Measurements from ENCODE around the gene F7. TPM values are rescaled to one million over a fixed set of nuclear protein-coding genes. Genes with fewer than 3 reads are reported as not detected.

Gene F7
- total RNA-seq, 1 donor from 2014 or later, result 0.85 TPM

- TF ChIP-seq CTCF (IDR thresholded peaks at IDR 0.05), result no peak
- no peak overlapping the region for H3K27ac ChIP-seq
- no peaks in the 10 kb centered on the region for H3K4me1 ChIP-seq
- DNase-seq (ENCODE audit: low spot score in 2 of 2), result no peak
- no peaks in the 10 kb centered on the region for H3K27me3 ChIP-seq
- H3K4me3 ChIP-seq, result no peak overlapping the region
- no peaks in the 10 kb centered on the region for H3K9me3 ChIP-seq
- peaks cover 2 to 5% of the 10 kb centered on the region in 2 donors for H3K36me3 ChIP-seq
- intact Hi-C loops (cut with DNase I), result no loop called here
Measured at GRCh38 chr13:113082198-113083021, 23.2 kb upstream of the F7 start.

- no peaks in the 10 kb centered on the region for H3K27me3 ChIP-seq
- intact Hi-C loops (cut with DNase I), result no loop called here
- no peaks in the 10 kb centered on the region for H3K9me3 ChIP-seq
- no peak for DNase-seq (ENCODE audit: low spot score in 2 of 2)
- H3K36me3 ChIP-seq, result peaks cover 6 to 8% of the 10 kb centered on the region in 2 donors
- no peak overlapping the region for H3K27ac ChIP-seq
- no peak for TF ChIP-seq CTCF (IDR thresholded peaks at IDR 0.05)
- H3K4me3 ChIP-seq, result no peak overlapping the region
- no peaks in the 10 kb centered on the region for H3K4me1 ChIP-seq
Measured at GRCh38 chr13:113083022-113083373, 22.6 kb upstream of the F7 start.

GRCh38 chr13:113083402-113084061 lies 22.1 kb upstream of the F7 start:
- Histone ChIP-seq H3K9me3 (no peaks in the 10 kb centered on the region), H3K4me1 (no peaks in the 10 kb centered on the region), H3K36me3 (peaks cover 7 to 9% of the 10 kb centered on the region in 2 donors), H3K27ac (no peak overlapping the region), H3K27me3 (no peaks in the 10 kb centered on the region), H3K4me3 (no peak overlapping the region)
- intact Hi-C loops (cut with DNase I), result no loop called here
- no peak for DNase-seq (ENCODE audit: low spot score in 2 of 2)
- no peak for TF ChIP-seq CTCF (IDR thresholded peaks at IDR 0.05)

- no peak for DNase-seq (ENCODE audit: low spot score in 2 of 2)
- no peak for TF ChIP-seq CTCF (IDR thresholded peaks at IDR 0.05)
- Histone ChIP-seq H3K4me3 (no peak overlapping the region), H3K27ac (no peak overlapping the region), H3K36me3 (peaks cover 9% of the 10 kb centered on the region in 2 donors), H3K27me3 (no peaks in the 10 kb centered on the region), H3K4me1 (no peaks in the 10 kb centered on the region), H3K9me3 (no peaks in the 10 kb centered on the region)
- intact Hi-C loops (cut with DNase I), result no loop called here
Measured at GRCh38 chr13:113084094-113084942, 21.3 kb upstream of the F7 start.

GRCh38 chr13:113084943-113085540 lies 20.5 kb upstream of the F7 start:
- intact Hi-C loops (cut with DNase I), result no loop called here
- H3K27ac ChIP-seq, result no peak overlapping the region
- no peaks in the 10 kb centered on the region for H3K4me1 ChIP-seq
- H3K27me3 ChIP-seq, result no peaks in the 10 kb centered on the region
- TF ChIP-seq CTCF (IDR thresholded peaks at IDR 0.05), result no peak
- peaks cover 14% of the 10 kb centered on the region in 2 donors for H3K36me3 ChIP-seq
- no peaks in the 10 kb centered on the region for H3K9me3 ChIP-seq
- no peak overlapping the region for H3K4me3 ChIP-seq
- no peak for DNase-seq (ENCODE audit: low spot score in 2 of 2)
